Fibroblast of skin of scalp (primary cell): ENCODE measurements around the gene ABI3BP.
"Not testable (repeated sequence)": the region's sequence is repeated elsewhere in the genome, so short reads cannot be mapped to it uniquely, and the experiment has no call there.

ENCODE experiments used
- DNase-seq: peaks from one replicate; pipeline ENCODE4 v3.0.0-alpha.2; 2013

Gene ABI3BP

DNA sequence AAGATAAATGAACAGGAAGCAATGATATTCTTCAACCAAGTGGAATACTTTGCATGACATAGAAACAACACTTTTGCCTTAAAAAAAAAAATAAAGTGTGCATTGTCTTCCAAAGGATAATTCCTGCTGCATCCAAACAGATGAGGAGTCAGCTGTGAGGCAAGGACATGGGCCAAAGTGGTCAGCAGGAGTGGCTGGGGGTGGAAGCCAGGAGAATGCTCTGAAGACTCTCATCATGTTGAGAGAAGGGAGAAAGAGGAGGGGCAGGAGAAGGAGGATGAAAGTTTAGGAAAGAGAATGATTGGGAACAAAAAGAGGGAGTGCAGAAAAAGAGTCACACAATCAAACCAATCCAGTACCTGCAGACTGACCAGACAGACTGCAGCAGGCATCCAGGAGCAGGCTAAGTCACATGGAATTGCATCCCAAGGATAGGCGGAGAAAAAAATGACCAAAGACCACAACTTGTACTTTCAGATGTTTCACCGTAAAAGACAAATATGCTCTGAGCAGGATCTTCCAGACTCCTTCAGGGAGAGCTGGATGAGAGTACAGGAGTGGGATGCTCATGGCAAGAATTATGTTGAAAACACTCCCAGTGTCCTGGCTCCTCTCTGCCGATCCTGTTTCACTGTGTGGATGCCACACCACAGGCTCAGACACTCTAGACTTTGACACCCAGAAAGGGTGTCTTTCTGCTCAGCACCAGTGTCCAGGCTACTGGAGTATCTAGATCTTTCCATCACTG lies 11.9 kb downstream of the ABI3BP start:
- DNase-seq = no peak

GRCh38 chr3:100978011-100978659 lies 15.1 kb downstream of the ABI3BP start:
- DNase-seq = peak; percentile 47

- no peak for DNase-seq
These were observed 16.6 kb downstream of the ABI3BP start for GRCh38 chr3:100976611-100977010.

GRCh38 chr3:100975714-100976113 lies 17.5 kb downstream of the ABI3BP start:
- DNase-seq = no peak

DNA sequence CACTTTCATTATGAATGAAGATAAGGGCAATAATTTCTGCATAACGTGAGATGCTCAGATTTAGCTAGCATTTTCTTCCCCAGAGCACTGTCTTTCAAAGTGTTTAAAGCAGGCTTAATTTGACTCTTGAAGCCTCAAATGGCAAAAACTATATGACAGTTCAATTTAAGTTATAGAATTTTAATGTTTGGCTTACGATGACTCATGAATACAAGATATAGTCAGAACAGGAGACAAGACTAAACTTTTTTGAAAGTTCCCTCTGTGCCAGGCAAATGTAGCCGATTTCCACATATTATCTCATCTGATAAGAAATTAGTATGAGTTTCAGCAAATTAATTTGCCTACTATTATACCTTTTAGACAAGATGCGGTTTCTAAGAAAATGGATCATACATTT lies 19.6 kb downstream of the ABI3BP start:
- no peak for DNase-seq

DNA sequence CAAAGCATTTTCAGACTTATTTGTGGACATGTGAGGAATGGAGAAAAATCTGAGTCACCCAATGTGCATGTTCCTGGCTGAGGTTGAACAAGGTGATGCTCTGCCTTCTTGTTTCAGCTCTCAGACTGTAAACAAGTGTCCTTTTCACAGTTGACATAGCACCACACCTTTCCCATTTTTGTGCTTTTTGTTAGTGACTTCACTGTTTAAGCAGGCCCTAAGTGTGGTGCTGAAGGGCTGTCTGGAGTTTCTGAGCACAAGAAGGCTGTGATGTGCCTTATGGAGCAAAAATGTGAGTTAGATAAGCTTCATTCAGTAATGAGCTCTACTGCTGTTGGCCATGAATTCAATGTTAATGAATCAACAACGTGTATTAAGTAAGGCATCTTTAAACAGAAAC lies 20.4 kb downstream of the ABI3BP start:
- DNase-seq = no peak

DNA sequence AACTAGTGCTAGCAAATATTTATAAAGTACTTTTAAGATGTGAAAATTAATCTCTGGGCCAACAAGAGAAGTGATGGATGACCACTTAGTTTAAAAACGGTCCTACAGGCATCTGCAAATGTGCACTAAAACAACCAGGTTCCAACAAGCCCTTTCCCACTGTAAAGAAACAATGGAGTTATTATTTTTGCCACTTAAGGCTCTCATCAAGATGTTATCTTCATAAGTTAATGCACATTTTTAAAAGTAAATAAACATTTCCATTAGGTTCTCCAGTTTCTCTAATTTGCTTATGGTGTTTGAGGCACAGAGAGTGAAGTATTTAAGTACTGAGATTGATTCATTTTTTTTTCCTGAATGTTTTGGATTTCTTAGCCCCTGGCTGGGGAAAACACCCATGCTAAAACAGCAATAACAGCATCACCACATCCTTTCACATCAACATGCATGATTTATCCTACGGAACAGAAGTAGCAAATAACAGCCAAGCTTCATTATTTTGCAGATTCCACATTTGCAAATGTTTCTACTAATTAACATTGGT lies 20.8 kb downstream of the ABI3BP start:
- no peak for DNase-seq

- DNase-seq = no peak
These were observed 21.4 kb downstream of the ABI3BP start for GRCh38 chr3:100971798-100972197.

DNA sequence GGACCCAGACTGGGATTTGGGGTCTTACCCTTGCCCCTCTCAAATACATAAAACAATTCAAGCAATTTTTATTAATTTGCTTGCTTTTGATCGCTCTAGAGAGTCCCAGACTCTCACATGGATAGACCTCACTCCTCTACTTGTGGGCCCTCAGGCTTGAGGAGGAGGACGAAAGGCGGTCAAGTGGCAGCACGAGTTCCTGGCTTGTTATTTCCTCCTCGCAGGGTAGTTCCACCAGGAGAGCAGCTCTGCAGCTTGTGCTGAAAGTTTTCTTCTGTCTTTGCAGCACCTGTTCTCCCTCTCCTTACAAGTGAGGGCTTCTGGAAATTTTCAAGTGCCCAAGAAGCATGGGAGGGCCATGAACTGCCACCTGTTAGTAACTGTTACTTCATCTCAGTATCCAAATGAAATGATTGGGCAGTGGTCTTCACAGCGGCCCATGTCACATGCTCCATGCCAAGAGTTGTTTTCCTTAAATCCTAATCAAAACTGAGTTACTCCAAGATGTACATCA lies 22.7 kb downstream of the ABI3BP start:
- DNase-seq = no peak

DNA sequence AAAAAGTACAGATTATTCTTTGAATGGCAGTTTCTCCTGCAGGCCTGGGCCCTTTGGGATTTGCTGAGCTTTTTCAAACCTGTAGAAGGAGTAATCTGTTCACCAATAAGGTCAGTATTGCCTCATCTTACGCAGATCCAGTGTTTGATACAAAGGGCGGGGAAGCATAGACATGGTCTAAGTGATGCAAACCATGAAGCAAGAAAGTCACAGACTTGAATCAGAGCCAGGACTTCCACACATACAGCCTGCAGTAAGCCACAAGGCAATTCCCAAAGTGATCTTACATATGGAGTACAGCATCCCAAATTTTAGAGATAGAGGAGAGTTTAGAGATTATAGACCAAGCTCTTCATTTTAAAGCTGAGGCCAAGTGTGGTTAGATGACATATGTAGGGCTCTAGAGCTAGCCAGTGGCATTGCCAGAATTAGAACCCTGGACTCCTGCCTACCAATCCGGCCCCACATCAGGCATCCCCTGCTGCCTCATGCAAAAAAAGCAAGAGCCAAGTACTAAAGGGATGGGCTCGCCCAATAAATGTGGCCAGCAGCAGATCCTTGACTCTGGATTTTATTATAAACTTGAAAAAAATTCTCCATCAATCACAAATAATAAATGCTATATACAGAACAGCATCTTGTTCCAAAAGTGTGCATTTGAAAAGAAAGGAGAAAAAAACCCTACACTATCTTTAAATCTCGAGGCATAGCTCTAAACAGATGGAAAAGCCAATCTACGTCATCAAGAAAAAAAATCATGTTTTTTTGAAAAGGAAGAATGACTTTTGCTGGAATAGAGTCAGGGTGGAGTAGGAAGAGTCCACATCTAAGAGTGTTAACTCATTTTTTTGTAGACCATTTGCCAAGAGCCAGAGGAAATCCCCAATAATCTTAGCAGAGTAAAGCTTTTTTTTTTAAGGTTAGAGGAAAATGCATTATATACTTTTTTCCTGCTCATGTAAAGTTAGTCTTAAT lies 24.0 kb downstream of the ABI3BP start:
- peak; percentile 71 for DNase-seq

- DNase-seq = peak; percentile 45
These were observed 26.4 kb downstream of the ABI3BP start for GRCh38 chr3:100966807-100967206.

DNA sequence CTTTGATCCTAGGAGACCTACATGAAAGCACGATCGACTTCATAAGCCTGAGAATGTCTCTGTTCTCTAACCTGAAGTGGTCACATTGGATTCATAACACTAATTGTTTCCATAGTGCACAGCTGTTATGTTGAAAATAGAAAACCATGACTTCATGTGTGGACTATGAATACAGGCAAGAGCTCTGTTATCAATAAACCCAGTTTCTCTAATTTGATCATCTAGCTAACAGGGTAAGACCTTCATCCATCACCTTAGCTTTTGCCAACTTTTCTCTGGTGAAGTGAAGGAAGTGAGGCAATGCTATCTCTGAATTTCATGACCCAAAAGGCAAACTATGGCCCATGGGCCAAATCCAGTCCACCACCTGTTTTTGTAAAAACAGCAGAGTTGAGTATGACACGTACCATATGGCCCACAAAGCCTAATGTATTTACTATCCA lies 27.2 kb downstream of the ABI3BP start:
- DNase-seq = no peak

GRCh38 chr3:100963041-100963440 lies 30.2 kb downstream of the ABI3BP start:
- DNase-seq = no peak

DNA sequence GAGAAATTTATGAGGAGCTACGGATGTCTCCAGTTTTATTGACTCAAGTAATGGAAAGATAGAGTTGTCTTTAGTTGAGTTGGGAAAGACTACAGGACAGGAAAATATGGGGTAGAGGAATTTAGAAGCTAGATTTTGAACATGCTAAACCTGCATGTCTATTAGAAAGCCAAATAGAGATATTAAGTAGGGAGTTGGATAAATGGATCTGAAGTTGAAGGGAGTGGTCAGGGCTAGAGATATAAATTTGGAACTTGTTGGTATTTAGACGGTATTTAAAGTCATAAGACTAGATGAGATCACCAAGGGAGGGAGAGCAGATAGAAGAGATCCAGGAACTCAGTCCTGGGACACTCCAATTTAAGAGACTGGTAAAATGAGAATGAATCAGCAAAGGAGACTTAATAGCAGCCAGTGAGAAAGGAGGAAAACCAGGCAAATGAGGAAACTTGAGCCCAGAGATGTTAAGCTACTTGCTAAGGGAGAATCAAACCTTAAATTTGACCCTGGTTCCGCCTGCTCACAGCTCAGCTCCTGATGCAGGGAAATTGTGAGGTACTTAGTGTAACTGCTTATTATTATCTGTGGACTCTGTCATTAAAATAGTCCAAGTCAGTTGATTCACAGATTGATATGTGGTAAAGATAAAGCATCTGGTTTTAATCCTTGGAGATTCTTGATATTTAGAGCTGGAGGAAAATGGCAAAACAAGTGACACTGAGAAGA lies 35.8 kb downstream of the ABI3BP start:
- no peak for DNase-seq

GRCh38 chr3:100956276-100956675 lies 36.9 kb downstream of the ABI3BP start:
- DNase-seq = no peak

DNA sequence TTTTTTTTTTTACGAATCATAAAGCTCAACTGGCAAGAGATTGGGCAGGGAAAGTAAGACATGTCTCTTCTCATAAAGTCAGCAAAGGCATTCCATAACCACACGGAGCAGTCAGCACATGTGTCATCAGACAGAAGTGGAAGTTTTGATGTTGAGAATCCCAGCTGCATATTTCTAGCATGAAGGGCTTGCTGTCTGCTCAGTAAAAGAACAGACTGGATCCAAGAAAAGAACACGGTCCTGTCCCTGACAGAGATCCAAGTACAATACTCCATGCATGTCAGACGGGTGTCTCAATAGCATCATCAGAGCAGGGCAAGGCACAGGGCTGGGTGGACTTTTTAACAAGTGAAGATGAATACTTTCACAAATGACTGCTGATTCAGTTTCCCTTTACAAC lies 38.2 kb downstream of the ABI3BP start:
- peak; percentile 98 for DNase-seq

DNA sequence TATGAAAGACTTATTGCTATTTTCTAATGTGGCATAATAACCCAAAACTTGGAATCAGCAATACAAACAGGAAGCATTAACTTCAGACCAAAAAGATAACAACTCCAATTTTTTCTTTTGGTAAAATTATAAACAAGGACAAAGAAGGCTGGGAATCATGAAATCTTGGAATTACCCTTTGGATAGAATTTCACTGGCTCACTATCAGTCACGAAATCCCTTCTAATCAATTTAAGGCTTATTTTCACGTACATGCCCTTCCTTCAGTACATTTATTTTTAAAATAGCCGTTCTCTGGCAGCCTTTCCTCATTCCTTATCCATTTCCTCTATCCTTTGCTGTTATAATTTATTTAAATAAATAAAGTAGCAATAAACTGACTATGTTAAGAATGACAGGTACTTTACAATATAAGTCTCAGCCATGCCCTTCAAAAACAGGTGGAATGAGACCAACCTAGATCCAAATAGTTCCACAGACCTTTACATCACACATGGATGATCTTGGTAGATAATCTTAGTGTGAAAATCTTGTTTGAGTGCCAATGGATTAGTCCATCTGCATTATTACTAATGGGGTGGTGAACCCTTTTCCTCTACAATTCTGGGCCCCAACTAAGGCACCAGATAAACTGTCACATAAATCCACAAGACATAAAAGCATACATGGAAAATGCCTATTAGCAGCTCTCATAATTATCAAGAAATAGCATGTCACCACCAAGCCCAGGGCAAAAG lies 38.9 kb downstream of the ABI3BP start:
- no peak for DNase-seq

GRCh38 chr3:100953103-100953502 lies 40.1 kb downstream of the ABI3BP start:
- no peak for DNase-seq

DNA sequence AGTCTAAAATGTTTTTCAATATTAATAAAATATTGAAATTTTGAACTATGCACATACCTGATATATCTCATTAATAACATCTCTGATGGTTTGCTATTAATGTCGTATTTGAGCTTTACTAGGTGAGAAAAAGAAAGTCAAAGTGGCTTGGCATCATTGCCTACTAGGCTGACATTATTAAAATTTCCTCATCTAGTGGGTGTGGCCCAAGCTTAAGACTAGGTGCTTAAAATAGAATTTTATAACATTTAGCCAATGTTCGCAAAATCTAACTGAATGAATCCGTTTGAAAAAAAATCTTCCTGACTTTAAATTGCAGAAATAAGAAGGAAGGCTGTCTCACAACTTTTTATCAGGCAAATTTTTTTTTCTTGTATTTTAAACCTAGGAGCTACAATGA lies 46.1 kb downstream of the ABI3BP start:
- DNase-seq = no peak

- DNase-seq = not testable (repeated sequence)
These were observed 47.1 kb downstream of the ABI3BP start for GRCh38 chr3:100946096-100946495.

DNA sequence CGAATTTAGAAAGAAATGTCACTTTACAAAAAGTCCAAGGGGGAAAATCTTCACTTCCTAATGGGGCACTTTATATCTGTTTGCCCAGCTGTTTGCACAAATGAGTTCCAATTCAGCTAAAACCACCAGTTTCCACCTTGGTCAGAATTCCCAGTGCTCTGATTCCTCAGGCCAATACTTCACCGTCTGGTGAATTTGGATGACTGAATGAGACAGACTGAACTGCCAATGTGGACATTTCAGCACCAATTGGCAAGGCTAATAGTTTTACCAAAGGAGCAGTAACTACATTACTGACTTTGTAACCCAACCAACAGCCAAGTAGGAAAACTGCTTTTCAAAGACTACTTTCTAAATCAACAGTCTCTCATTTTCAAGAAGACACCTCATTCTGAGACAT lies 51.8 kb downstream of the ABI3BP start:
- DNase-seq = no peak
